B cell (primary cell): ENCODE data around the gene PKP2. TPM values are rescaled to one million over a fixed set of nuclear protein-coding genes. Genes with fewer than 3 reads are reported as not detected.

Experiments used
- ATAC-seq: fragments of 200-7000 bp; cut with Tn5 transposase; one replicate; pipeline ENCODE4 v1.10.0; 2021; ENCODE audit warnings: low read depth, mild to moderate bottlenecking, moderate number of reproducible peaks, moderate library complexity
- CTCF ChIA-PET: fragments of 350-600 bp; sonication (Branson Sonifier 250); formaldehyde crosslinking; loops from one replicate; lab custom pipeline; 2021; ENCODE audit warnings: antibody characterized with exemption, inconsistent platforms; lab: Charles Lee
- POLR2A ChIA-PET: fragments of 350-600 bp; sonication (Branson Sonifier 250); formaldehyde crosslinking; loops from one replicate; lab custom pipeline; 2021; ENCODE audit warnings: antibody characterized with exemption; lab: Charles Lee
- DNase-seq: peaks from one replicate; pipeline ENCODE4 v3.0.0; 2013
- H2AFZ ChIP-seq: 2 replicates; pipeline ENCODE4 v1.6.1; 2012; ENCODE audit warnings: mild to moderate bottlenecking, low read depth, low read length; ENCODE audit not compliant: insufficient read depth, poor library complexity, severe bottlenecking
- H3K27ac ChIP-seq, 2 donors: 1 replicate in 1 of 2; 2 replicates in 1 of 2; pipeline ENCODE4 v1.5.1; 2012 to 2013; ENCODE audit warnings: low read length in 2 of 2, mild to moderate bottlenecking in 2 of 2, moderate library complexity in 1 of 2
- H3K27me3 ChIP-seq, 4 experiments: fragments of 200-600 bp in 1 of 4; sonication (generic) in 1 of 4; replicated peaks in 1 of 4; 1 replicate in 2 of 4; 2 replicates in 2 of 4; pipeline versions ENCODE4 v1.6.1 to v1.7.0; 2013 to 2016; ENCODE audit warnings: low read length in 3 of 4, mild to moderate bottlenecking in 2 of 4, mixed read lengths in 1 of 4, moderate library complexity in 1 of 4; ENCODE audit not compliant: insufficient read depth in 4 of 4, control insufficient read depth in 3 of 4; ENCODE audit errors: control extremely low read depth in 1 of 4
- H3K36me3 ChIP-seq, 2 experiments: replicated peaks in 1 of 2; 1 replicate in 1 of 2; 2 replicates in 1 of 2; pipeline versions ENCODE4 v1.6.1 to v1.7.1; 2013; ENCODE audit warnings: low read length in 1 of 2; ENCODE audit not compliant: insufficient read depth in 2 of 2, control insufficient read depth in 1 of 2; ENCODE audit errors: control extremely low read depth in 1 of 2, extremely low read depth in 1 of 2
- H3K4me1 ChIP-seq, 2 donors: fragments of 200-600 bp in 1 of 2; sonication (generic) in 1 of 2; 1 replicate in 1 of 2; 2 replicates in 1 of 2; pipeline versions ENCODE4 v1.5.1 to v1.6.1; 2013 to 2017; ENCODE audit warnings: low read length in 2 of 2; ENCODE audit not compliant: control insufficient read depth in 2 of 2, insufficient read depth in 2 of 2
- H3K4me2 ChIP-seq: replicated peaks from 2 replicates; pipeline ENCODE3; 2012; ENCODE audit warnings: mild to moderate bottlenecking, low read depth, low read length; ENCODE audit not compliant: poor library complexity, severe bottlenecking
- H3K4me3 ChIP-seq, 5 experiments: fragments of 200-600 bp in 1 of 5; sonication (generic) in 1 of 5; 1 replicate in 3 of 5; 2 replicates in 2 of 5; pipeline versions ENCODE4 v1.5.1 to v1.7.0; 2011 to 2016; ENCODE audit warnings: low read length in 4 of 5, mild to moderate bottlenecking in 4 of 5, low read depth in 2 of 5, control low read depth in 1 of 5, moderate library complexity in 1 of 5; ENCODE audit not compliant: insufficient read depth in 1 of 5; ENCODE audit errors: control extremely low read depth in 1 of 5, extremely low read depth in 1 of 5
- H3K79me2 ChIP-seq: fragments of 200-600 bp; sonication (generic); one replicate; pipeline ENCODE4 v1.6.0; 2016; ENCODE audit warnings: low read length; ENCODE audit not compliant: control insufficient read depth, insufficient read depth
- H3K9ac ChIP-seq: fragments of 200-600 bp; sonication (generic); 2 replicates; pipeline ENCODE4 v1.6.1; 2017; ENCODE audit warnings: mild to moderate bottlenecking, low read length, moderate library complexity
- H3K9me3 ChIP-seq, 3 donors: one replicate each; pipeline versions ENCODE4 v1.6.1 to v1.7.1; 2013; ENCODE audit warnings: low read length in 2 of 3; ENCODE audit not compliant: control insufficient read depth in 2 of 3, insufficient read depth in 1 of 3; ENCODE audit errors: control extremely low read depth in 1 of 3
- H4K20me1 ChIP-seq: 2 replicates; pipeline ENCODE4 v1.6.0; 2012; ENCODE audit warnings: mild to moderate bottlenecking, low read length; ENCODE audit not compliant: insufficient read depth, control insufficient read depth, poor library complexity, severe bottlenecking
- H3K27ac Mint-ChIP-seq: one replicate; pipeline ENCODE4 v1.8.0; 2021; ENCODE audit warnings: mixed read lengths
- H3K27me3 Mint-ChIP-seq: one replicate; pipeline ENCODE4 v1.8.0; 2021; ENCODE audit warnings: mixed read lengths
- H3K4me1 Mint-ChIP-seq: one replicate; pipeline ENCODE4 v1.8.0; 2021; ENCODE audit warnings: mixed read lengths
- H3K4me3 Mint-ChIP-seq: one replicate; pipeline ENCODE4 v1.8.0; 2021; ENCODE audit warnings: mixed read lengths
- H3K9me3 Mint-ChIP-seq: one replicate; pipeline ENCODE4 v1.8.0; 2022; ENCODE audit warnings: mixed read lengths; ENCODE audit not compliant: insufficient read depth
- EZH2 ChIP-seq: IDR thresholded peaks from 2 replicates; pipeline ENCODE4 v1.6.1; 2012; ENCODE audit warnings: borderline replicate concordance, low read depth, mild to moderate bottlenecking, moderate library complexity, low read length; ENCODE audit not compliant: insufficient read depth, poor library complexity, severe bottlenecking
- WGBS: methylation state at CpG from one replicate; pipeline ENCODE4 v1.1.5; 2013; ENCODE audit warnings: missing lambda C conversion rate; ENCODE audit not compliant: insufficient coverage; 5-methylcytosine and 5-hydroxymethylcytosine counted together
- intact Hi-C: fragments of 100-400 bp; cut with micrococcal nuclease; formaldehyde crosslinking; loops from one replicate; pipeline ENCODE4 v1.10.0; 2022
- polyA plus RNA-seq: library from polyadenylated mRNA; depleted of rRNA; stranded (reverse); fragments of >200 nt; gene quantifications from 2 replicates; pipeline ENCODE4 v1.2.3, GENCODE V29; 2012
- total RNA-seq, 2 donors: library from RNA; stranded (reverse); fragments of 120-200 nt in 1 of 2; gene quantifications; 1 replicate in 1 of 2; 2 replicates in 1 of 2; pipeline versions ENCODE4 v1.2.3 to v1.2.4, GENCODE V29; 2013 to 2022
- TF ChIP-seq, protein P1 (sequence below): fragments of 200-600 bp; IDR thresholded peaks from one replicate; pipeline ENCODE4 v1.8.0; 2022; ENCODE audit warnings: antibody characterized with exemption, mild to moderate bottlenecking

PKP2 gene
- total and polyA plus RNA-seq, 2 donors (not counting 1 experiment from before 2014, with no cell fraction given): not detected

DNA sequence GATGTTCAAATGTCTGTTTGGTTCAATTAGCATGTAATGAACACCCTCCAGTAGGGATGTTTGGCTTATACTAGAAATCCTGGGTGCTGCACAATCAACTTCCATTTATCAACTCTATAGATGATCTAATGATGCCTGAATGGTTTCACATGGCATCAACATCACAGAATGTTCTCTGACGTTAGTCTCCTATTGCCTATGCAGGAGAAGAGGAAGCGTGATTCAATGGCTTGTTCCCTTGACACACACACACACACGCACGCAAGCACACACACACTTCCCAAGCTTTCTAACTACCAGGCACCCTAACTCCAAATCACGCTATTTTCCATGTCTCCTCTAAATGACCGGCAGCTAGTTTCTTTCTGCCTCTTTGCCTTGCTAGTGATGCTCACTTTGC lies 49.3 kb downstream of the PKP2 start:
- H3K4me3 Mint-ChIP-seq: no peak overlapping the region
- no peaks in the 10 kb centered on the region for H3K4me1 Mint-ChIP-seq
- WGBS: 98% methylated on average over 6 of the region's 6 CpGs
- Histone ChIP-seq H3K27me3 (peaks cover 0 to 6% (median 0%) of the 10 kb centered on the region in 4 experiments), H3K9me3 (no peaks in the 10 kb centered on the region), H3K36me3 (no peaks in the 10 kb centered on the region), H3K4me3 (no peak overlapping the region), H3K79me2 (no peaks in the 10 kb centered on the region), H3K9ac (no peak overlapping the region), H3K4me1 (no peaks in the 10 kb centered on the region), H2AFZ (no peak overlapping the region), H4K20me1 (no peaks in the 10 kb centered on the region), H3K4me2 (no peak overlapping the region), H3K27ac (no peak overlapping the region)
- H3K27ac Mint-ChIP-seq: no peak overlapping the region
- POLR2A ChIA-PET: no interaction called here
- CTCF ChIA-PET: no interaction called here
- H3K27me3 Mint-ChIP-seq: no peaks in the 10 kb centered on the region
- DNase-seq (no peak), ATAC-seq (no peak)
- TF ChIP-seq EZH2: no peak
- TF ChIP-seq, protein P1, sequence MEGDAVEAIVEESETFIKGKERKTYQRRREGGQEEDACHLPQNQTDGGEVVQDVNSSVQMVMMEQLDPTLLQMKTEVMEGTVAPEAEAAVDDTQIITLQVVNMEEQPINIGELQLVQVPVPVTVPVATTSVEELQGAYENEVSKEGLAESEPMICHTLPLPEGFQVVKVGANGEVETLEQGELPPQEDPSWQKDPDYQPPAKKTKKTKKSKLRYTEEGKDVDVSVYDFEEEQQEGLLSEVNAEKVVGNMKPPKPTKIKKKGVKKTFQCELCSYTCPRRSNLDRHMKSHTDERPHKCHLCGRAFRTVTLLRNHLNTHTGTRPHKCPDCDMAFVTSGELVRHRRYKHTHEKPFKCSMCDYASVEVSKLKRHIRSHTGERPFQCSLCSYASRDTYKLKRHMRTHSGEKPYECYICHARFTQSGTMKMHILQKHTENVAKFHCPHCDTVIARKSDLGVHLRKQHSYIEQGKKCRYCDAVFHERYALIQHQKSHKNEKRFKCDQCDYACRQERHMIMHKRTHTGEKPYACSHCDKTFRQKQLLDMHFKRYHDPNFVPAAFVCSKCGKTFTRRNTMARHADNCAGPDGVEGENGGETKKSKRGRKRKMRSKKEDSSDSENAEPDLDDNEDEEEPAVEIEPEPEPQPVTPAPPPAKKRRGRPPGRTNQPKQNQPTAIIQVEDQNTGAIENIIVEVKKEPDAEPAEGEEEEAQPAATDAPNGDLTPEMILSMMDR: no peak
- no peaks in the 10 kb centered on the region for H3K9me3 Mint-ChIP-seq
- intact Hi-C loops: no loop called here

DNA sequence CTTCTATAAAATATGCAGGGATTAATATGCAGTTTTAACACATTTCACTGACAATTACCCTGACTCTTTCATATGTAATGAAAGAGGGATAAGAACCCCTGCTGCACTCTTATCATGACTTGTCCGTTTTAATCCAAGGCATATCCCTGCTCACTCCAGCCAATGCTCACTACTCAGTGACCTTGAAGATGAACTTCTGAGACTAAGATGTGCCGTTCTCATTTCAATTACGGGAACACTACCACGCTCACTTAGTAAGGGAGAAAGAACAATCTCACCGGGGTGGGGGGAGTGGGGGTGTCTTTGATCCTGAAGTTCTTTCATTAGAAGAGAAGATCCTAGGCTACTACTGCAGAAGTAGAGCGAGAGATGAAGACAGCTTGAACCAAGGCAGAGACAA lies 50.5 kb downstream of the PKP2 start:
- Mint-ChIP-seq H3K4me1 (no peaks in the 10 kb centered on the region), H3K27me3 (no peaks in the 10 kb centered on the region)

More for the DNA sequence above, 50.5 kb downstream of the PKP2 start:
- Histone ChIP-seq H4K20me1 (no peaks in the 10 kb centered on the region), H3K4me1 (no peaks in the 10 kb centered on the region), H3K79me2 (no peaks in the 10 kb centered on the region), H3K27ac (no peak overlapping the region), H3K9ac (no peak overlapping the region), H3K36me3 (no peaks in the 10 kb centered on the region), H3K4me2 (no peak overlapping the region), H3K4me3 (no peak overlapping the region), H2AFZ (no peak overlapping the region), H3K27me3 (peaks cover 0 to 6% (median 0%) of the 10 kb centered on the region in 4 experiments), H3K9me3 (no peaks in the 10 kb centered on the region)
- ChIA-PET POLR2A (no interaction called here), CTCF (interaction anchor here (0.7 kb wide), 1 partner anchor 1429 kb away, joined by 5 read pairs; no protein-coding TSS in a partner anchor)
- no peaks in the 10 kb centered on the region for H3K9me3 Mint-ChIP-seq
- H3K27ac Mint-ChIP-seq: no peak overlapping the region
- ATAC-seq (no peak), DNase-seq (no peak)
- TF ChIP-seq EZH2: no peak
- TF ChIP-seq, protein P1: no peak
- no peak overlapping the region for H3K4me3 Mint-ChIP-seq
- 100% methylated on average over 5 of the region's 6 CpGs for WGBS
- intact Hi-C loops: no loop called here
